GM06990 (cell line): ENCODE data around the gene ZNF750.

ENCODE experiments used
- DNase-seq: peaks from one replicate; pipeline ENCODE4 v3.0.0-alpha.2; 2011; ENCODE audit not compliant: insufficient read length; ENCODE audit errors: extremely low read depth
- H3K27me3 ChIP-seq: replicated peaks from 2 replicates; pipeline ENCODE4 v1.6.0; 2011; ENCODE audit warnings: low read length; ENCODE audit not compliant: control insufficient read depth, insufficient read depth
- H3K36me3 ChIP-seq: 2 replicates; pipeline ENCODE4 v1.5.1; 2011; ENCODE audit warnings: low read length; ENCODE audit not compliant: control insufficient read depth, insufficient read depth
- H3K4me3 ChIP-seq: replicated peaks from 2 replicates; pipeline ENCODE4 v1.5.1; 2011; ENCODE audit warnings: low read depth, mild to moderate bottlenecking, control low read depth, low read length
- TF ChIP-seq, protein P1 (sequence below): IDR thresholded peaks from 2 replicates; pipeline ENCODE4 v1.5.1; 2011; ENCODE audit warnings: low read length, control low read depth, mild to moderate bottlenecking, inconsistent platforms; ENCODE audit not compliant: insufficient read depth, poor library complexity, severe bottlenecking

Gene ZNF750

GRCh38 chr17:82849076-82849945 is 9.5 kb upstream of the ZNF750 start:
- no peaks in the 10 kb centered on the region for H3K27me3 ChIP-seq
- H3K4me3 ChIP-seq: no peak overlapping the region
- no peak for DNase-seq
- no peaks in the 10 kb centered on the region; the same call in 1 of the 2 replicates for H3K36me3 ChIP-seq
- TF ChIP-seq, protein P1, sequence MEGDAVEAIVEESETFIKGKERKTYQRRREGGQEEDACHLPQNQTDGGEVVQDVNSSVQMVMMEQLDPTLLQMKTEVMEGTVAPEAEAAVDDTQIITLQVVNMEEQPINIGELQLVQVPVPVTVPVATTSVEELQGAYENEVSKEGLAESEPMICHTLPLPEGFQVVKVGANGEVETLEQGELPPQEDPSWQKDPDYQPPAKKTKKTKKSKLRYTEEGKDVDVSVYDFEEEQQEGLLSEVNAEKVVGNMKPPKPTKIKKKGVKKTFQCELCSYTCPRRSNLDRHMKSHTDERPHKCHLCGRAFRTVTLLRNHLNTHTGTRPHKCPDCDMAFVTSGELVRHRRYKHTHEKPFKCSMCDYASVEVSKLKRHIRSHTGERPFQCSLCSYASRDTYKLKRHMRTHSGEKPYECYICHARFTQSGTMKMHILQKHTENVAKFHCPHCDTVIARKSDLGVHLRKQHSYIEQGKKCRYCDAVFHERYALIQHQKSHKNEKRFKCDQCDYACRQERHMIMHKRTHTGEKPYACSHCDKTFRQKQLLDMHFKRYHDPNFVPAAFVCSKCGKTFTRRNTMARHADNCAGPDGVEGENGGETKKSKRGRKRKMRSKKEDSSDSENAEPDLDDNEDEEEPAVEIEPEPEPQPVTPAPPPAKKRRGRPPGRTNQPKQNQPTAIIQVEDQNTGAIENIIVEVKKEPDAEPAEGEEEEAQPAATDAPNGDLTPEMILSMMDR: no peak

DNA sequence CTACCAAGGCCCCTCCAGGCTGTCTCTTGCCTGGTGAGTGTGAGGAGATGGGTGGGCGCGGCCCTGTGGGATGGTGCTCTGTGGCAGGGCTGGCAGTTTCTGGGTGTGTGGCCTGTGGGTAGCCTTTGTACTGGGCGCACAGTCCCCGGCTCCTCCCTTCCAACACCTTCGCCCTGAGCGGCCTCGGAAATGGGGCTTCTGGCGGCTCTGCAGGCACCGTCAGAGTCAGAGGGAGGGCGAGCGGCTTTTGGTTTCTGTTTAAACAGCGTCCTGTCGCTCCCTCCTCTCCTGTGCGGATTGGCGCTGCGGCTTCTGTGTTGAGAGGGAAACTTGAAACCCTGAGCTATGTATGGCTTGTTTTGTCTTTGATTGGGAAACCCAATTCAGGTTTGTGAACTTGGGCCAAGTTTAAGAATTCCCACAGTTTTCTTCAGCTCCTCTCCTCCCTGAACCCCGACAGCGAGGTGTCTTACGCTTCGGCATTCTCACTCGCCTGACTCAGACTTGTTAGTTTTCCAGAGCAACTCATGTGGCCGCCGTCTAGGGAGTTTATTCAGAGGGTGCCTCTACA is 8.3 kb upstream of the ZNF750 start:
- Histone ChIP-seq H3K4me3 (no peak overlapping the region), H3K36me3 (no peaks in the 10 kb centered on the region; the same call in 1 of the 2 replicates), H3K27me3 (no peaks in the 10 kb centered on the region)
- DNase-seq: no peak
- TF ChIP-seq, protein P1: no peak

GRCh38 chr17:82846061-82846691 is 6.4 kb upstream of the ZNF750 start:
- H3K36me3 ChIP-seq: no peaks in the 10 kb centered on the region; the same call in 1 of the 2 replicates
- no peaks in the 10 kb centered on the region for H3K27me3 ChIP-seq
- no peak for DNase-seq
- TF ChIP-seq, protein P1: no peak
- H3K4me3 ChIP-seq: no peak overlapping the region

GRCh38 chr17:82845163-82845807 is 5.5 kb upstream of the ZNF750 start:
- TF ChIP-seq, protein P1: no peak
- no peak overlapping the region for H3K4me3 ChIP-seq
- H3K36me3 ChIP-seq: no peaks in the 10 kb centered on the region; the same call in 1 of the 2 replicates
- DNase-seq: no peak
- H3K27me3 ChIP-seq: no peaks in the 10 kb centered on the region

GRCh38 chr17:82844796-82845162 is 5.0 kb upstream of the ZNF750 start:
- no peaks in the 10 kb centered on the region for H3K27me3 ChIP-seq
- no peaks in the 10 kb centered on the region; the same call in 1 of the 2 replicates for H3K36me3 ChIP-seq
- no peak for DNase-seq
- no peak overlapping the region for H3K4me3 ChIP-seq
- TF ChIP-seq, protein P1: no peak
